PC-3 (cell line): ENCODE results near the gene TEX51. TPM values are rescaled to one million over a fixed set of nuclear protein-coding genes. Genes with fewer than 3 reads are reported as not detected.

Experiments used
- ATAC-seq: fragments of 200-7000 bp; cut with Tn5 transposase; 2 replicates; pipeline ENCODE4 v1.9.1; 2020; ENCODE audit warnings: mild to moderate bottlenecking, moderate library complexity
- BruUV-seq: library from RNA; stranded (reverse); fragments of 400-500 nt; replicated peaks from 2 replicates; lab custom pipeline; 2021; lab: Mats Ljungman, UMichigan
- CTCF ChIA-PET: fragments of 300-600 bp; sonication (Branson Sonifier 250); formaldehyde crosslinking; loops from one replicate; lab custom pipeline; 2022; ENCODE audit warnings: antibody characterized with exemption; lab: Charles Lee
- POLR2A ChIA-PET: fragments of 300-600 bp; sonication (Branson Sonifier 250); formaldehyde crosslinking; loops from one replicate; lab custom pipeline; 2022; ENCODE audit warnings: antibody characterized with exemption; ENCODE audit not compliant: unreplicated experiment; lab: Charles Lee
- DNase-seq: peaks from one replicate; pipeline ENCODE4 v3.0.0-alpha.2; 2015
- H2AFZ ChIP-seq: fragments of 300-600 bp; sonication (generic); 2 replicates; pipeline ENCODE4 v1.6.0; 2016; ENCODE audit warnings: antibody characterized with exemption, low read length
- H3F3A ChIP-seq: fragments of 300-600 bp; sonication (generic); one replicate; pipeline ENCODE4 v1.6.0; 2017; ENCODE audit warnings: antibody characterized with exemption, low read length, control low read depth, mild to moderate bottlenecking; ENCODE audit not compliant: unreplicated experiment
- H3K27ac ChIP-seq: fragments of 300-600 bp; sonication (generic); 2 replicates; pipeline ENCODE4 v1.5.1; 2016; ENCODE audit warnings: mild to moderate bottlenecking, low read length
- H3K27me3 ChIP-seq: fragments of 300-600 bp; sonication (generic); 2 replicates; pipeline ENCODE4 v1.6.1; 2016; ENCODE audit warnings: low read length, mixed read lengths
- H3K36me3 ChIP-seq: fragments of 300-600 bp; sonication (generic); 2 replicates; pipeline ENCODE4 v1.6.1; 2016; ENCODE audit warnings: low read depth, mixed run types, low read length, mixed read lengths
- H3K4me1 ChIP-seq: fragments of 300-600 bp; sonication (generic); 2 replicates; pipeline ENCODE4 v1.5.1; 2016; ENCODE audit warnings: low read length; ENCODE audit not compliant: insufficient read depth
- H3K4me2 ChIP-seq: fragments of 300-600 bp; sonication (generic); 2 replicates; pipeline ENCODE4 v1.6.0; 2016; ENCODE audit warnings: low read length
- H3K4me3 ChIP-seq: fragments of 300-600 bp; sonication (generic); 2 replicates; pipeline ENCODE4 v1.5.1; 2016; ENCODE audit warnings: mild to moderate bottlenecking, low read length, mixed read lengths
- H3K79me2 ChIP-seq: fragments of 300-600 bp; sonication (generic); 2 replicates; pipeline ENCODE4 v1.6.1; 2017; ENCODE audit warnings: low read length, mixed read lengths
- H3K9ac ChIP-seq: fragments of 300-600 bp; sonication (generic); 2 replicates; pipeline ENCODE4 v1.6.0; 2016; ENCODE audit warnings: mild to moderate bottlenecking, low read length
- H3K9me2 ChIP-seq: fragments of 300-600 bp; sonication (generic); replicated peaks from 2 replicates; pipeline ENCODE4 v1.6.1; 2016; ENCODE audit warnings: mixed run types, low read length, mixed read lengths
- H3K9me3 ChIP-seq: fragments of 300-600 bp; sonication (generic); 2 replicates; pipeline ENCODE4 v1.6.1; 2016; ENCODE audit warnings: low read length, mixed read lengths
- H4K20me1 ChIP-seq: fragments of 300-600 bp; sonication (generic); 2 replicates; pipeline ENCODE4 v1.6.1; 2016; ENCODE audit warnings: low read length, mixed read lengths
- EZH2 ChIP-seq: fragments of 300-600 bp; sonication (generic); IDR thresholded peaks from one replicate; pipeline ENCODE4 v1.6.1; 2017; ENCODE audit warnings: antibody characterized with exemption, mild to moderate bottlenecking, low read length; ENCODE audit not compliant: unreplicated experiment
- EZH2phosphoT487 ChIP-seq: fragments of 300-600 bp; sonication (generic); IDR thresholded peaks from 2 replicates; pipeline ENCODE4 v1.6.1; 2018; ENCODE audit warnings: mild to moderate bottlenecking, antibody characterized with exemption, low read length, borderline replicate concordance
- intact Hi-C: fragments of 100-400 bp; cut with micrococcal nuclease; formaldehyde crosslinking; loops from 2 replicates; pipeline ENCODE4 v1.9.0; 2023
- total RNA-seq: library from RNA; depleted of rRNA; stranded (reverse); fragments of >200 nt; gene quantifications from 2 replicates; pipeline ENCODE4 v1.2.3, GENCODE V29; 2014
- TF ChIP-seq, protein P1 (sequence below): fragments of 300-600 bp; sonication (generic); conservative IDR thresholded peaks from 2 replicates; pipeline ENCODE4 v1.5.1; 2017; ENCODE audit warnings: antibody characterized with exemption, low read depth, mild to moderate bottlenecking, low read length

The TEX51 gene
- total RNA-seq, 1 experiment from 2014 or later: not detected

DNA sequence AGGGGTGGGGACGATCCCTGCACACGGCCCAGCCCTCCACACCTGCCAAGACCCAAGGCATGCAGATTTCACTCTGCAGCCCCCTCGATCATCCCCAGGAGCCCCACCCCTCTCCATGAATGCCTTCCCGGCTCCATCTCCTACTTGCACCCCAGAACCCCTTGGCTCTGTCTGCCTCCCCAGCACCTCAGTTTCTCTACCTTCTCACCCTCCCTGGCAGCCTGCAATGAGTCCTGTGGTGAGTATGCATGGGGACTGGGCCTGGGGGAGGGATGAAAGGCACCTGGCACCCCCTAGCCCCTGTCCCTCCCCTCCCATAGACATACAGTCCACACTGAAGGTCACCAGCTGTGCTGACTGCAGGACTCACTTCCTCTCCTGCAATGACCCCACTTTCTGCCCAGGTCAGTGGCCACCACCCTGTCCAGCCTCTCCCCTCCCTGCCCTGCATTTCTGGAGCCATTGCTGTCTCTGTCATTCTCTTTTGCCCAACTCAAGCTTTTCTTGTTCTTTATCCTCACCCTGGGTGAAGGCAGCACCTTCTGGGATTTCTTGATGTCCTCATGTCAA lies 1.0 kb downstream of the TEX51 start:
- no peak overlapping the region for H3K9ac ChIP-seq
- POLR2A ChIA-PET: no interaction called here
- H3K36me3 ChIP-seq: no peaks in the 10 kb centered on the region
- DNase-seq (no peak), ATAC-seq (no peak)
- intact Hi-C loops: no loop called here
- no peaks in the 10 kb centered on the region for H3K9me2 ChIP-seq
- H3K4me1 ChIP-seq: no peaks in the 10 kb centered on the region
- no peak overlapping the region for H3K4me3 ChIP-seq
- H4K20me1 ChIP-seq: no peaks in the 10 kb centered on the region
- no peaks in the 10 kb centered on the region for H3K79me2 ChIP-seq
- BruUV-seq: no TSS peak
- no peak overlapping the region for H3K4me2 ChIP-seq
- TF ChIP-seq EZH2phosphoT487: no peak
- no peak overlapping the region for H2AFZ ChIP-seq
- H3F3A ChIP-seq: no peaks in the 10 kb centered on the region
- peaks cover 45% of the 10 kb centered on the region for H3K27me3 ChIP-seq
- no peak overlapping the region for H3K27ac ChIP-seq
- CTCF ChIA-PET: no interaction called here
- no peaks in the 10 kb centered on the region for H3K9me3 ChIP-seq

DNA sequence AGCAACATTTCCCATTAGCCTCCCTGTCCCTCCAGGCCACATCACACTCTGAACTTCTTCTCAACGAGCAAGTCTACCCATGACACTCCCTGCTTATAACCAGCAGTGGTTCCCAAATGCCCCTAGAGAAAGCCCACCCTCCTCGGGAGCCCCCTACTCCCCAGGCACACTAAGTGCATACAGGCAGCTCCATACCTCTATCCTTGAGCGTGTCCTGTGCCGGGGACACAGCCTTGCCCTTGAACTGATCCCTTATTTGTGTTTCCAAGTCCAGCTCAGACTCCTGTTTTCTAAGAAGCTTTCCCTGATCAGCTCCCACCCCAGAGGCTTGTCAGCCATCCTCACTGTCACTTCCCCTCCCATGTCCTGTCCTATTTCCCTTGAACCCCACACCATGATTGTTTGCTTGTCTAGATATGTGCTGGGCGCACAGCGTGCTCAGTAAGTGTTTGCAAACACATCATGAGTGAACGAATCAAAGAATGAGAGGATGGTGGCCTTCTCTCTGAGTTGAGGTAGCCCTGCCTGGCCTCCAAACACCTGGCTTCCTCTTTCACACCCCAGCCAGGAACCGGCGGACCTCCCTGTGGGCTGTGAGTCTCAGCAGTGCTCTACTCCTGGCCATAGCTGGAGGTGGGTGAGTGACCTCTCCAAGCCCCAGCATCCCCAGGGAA lies 2.1 kb downstream of the TEX51 start:
- Histone ChIP-seq H2AFZ (no peak overlapping the region), H4K20me1 (no peaks in the 10 kb centered on the region), H3K36me3 (no peaks in the 10 kb centered on the region), H3K27me3 (peaks cover 39% of the 10 kb centered on the region), H3K9me3 (no peaks in the 10 kb centered on the region), H3F3A (no peaks in the 10 kb centered on the region), H3K9me2 (no peaks in the 10 kb centered on the region), H3K4me3 (no peak overlapping the region), H3K27ac (no peak overlapping the region), H3K4me1 (no peaks in the 10 kb centered on the region), H3K9ac (no peak overlapping the region), H3K4me2 (no peak overlapping the region), H3K79me2 (no peaks in the 10 kb centered on the region)
- CTCF ChIA-PET: no interaction called here
- intact Hi-C loops: no loop called here
- no TSS peak for BruUV-seq
- DNase-seq (no peak), ATAC-seq (no peak)
- TF ChIP-seq EZH2phosphoT487 (no peak), EZH2 (no peak)
- TF ChIP-seq, protein P1, sequence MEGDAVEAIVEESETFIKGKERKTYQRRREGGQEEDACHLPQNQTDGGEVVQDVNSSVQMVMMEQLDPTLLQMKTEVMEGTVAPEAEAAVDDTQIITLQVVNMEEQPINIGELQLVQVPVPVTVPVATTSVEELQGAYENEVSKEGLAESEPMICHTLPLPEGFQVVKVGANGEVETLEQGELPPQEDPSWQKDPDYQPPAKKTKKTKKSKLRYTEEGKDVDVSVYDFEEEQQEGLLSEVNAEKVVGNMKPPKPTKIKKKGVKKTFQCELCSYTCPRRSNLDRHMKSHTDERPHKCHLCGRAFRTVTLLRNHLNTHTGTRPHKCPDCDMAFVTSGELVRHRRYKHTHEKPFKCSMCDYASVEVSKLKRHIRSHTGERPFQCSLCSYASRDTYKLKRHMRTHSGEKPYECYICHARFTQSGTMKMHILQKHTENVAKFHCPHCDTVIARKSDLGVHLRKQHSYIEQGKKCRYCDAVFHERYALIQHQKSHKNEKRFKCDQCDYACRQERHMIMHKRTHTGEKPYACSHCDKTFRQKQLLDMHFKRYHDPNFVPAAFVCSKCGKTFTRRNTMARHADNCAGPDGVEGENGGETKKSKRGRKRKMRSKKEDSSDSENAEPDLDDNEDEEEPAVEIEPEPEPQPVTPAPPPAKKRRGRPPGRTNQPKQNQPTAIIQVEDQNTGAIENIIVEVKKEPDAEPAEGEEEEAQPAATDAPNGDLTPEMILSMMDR: no peak
- POLR2A ChIA-PET: no interaction called here

DNA sequence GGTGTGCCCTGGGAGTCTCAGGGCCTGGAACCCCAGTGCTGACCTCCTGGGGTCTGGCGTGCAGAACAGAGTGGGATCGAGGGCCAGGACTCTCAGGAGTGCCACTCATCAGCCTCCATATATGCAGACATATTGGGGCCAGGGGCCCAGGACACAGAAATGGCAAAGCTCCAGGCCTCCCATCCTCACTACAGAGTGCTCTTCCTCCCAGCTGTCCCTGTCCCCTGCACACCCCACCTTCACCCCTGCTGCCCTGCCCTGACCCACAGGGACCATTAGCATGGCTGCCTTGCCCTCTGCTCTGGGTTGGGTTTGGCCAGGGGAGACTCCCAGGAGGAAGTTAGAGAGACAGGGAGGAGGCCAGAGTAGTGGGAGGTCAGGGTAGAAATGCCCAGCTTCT lies 2.8 kb downstream of the TEX51 start:
- DNase-seq: no peak
- POLR2A ChIA-PET: no interaction called here
- Histone ChIP-seq H2AFZ (no peak overlapping the region), H3K27me3 (peaks cover 39% of the 10 kb centered on the region), H3K4me3 (no peak overlapping the region), H3K9me3 (no peaks in the 10 kb centered on the region), H3F3A (no peaks in the 10 kb centered on the region), H3K36me3 (no peaks in the 10 kb centered on the region), H3K27ac (no peak overlapping the region), H3K4me2 (no peak overlapping the region), H3K9me2 (no peaks in the 10 kb centered on the region), H3K4me1 (no peaks in the 10 kb centered on the region), H3K79me2 (no peaks in the 10 kb centered on the region), H4K20me1 (no peaks in the 10 kb centered on the region), H3K9ac (no peak overlapping the region)
- intact Hi-C loops: no loop called here
- CTCF ChIA-PET: no interaction called here
- TF ChIP-seq EZH2 (no peak), EZH2phosphoT487 (no peak)
- TF ChIP-seq, protein P1: no peak
- no TSS peak for BruUV-seq
- no peak for ATAC-seq
